ENCODE results near the gene JUND.

The JUND gene

DNA sequence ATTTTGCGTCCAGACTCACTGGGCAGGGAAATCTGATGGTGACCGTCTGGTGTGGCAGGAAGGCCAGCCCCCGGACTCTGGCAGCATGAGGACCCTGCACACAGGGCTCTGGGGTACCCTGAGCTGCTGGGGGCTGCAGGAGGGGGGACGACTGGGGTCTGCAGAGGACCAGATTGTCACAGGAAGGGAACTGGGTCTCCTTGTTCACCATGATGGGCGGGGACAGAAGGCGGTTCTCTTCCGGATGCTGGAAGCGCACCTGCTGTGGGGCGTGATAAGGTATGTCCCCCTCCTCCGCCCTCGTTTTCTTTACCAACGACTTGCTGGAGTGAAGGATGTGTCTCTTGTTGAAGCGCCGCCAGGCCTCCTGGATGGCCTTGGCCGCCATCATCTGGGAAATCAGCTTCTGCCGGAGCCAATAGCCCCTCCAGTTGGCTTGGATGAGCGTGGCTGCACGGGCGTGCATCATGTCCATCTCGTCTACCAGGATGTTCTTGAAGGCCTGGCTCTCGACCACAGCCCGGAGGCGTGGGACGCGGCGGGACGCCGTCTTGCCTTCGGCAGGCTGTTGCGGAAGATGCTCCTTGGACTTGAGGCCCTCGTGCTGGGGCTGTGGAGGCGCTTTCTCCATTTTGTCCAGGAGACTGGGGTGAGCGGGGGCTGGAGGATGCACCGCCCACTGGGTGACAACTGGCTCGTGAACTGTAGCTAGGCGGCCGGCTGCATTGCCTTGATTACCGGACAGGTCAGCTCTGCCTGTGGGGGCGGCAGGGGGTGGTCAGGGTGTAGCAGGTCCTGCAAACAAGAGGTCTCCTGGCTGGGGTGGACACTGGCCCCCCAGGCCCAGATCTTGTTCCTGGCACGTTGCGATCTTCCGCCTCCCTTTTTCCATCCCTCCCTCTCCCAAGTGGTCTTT, 14.4 kb downstream of the JUND start:
- DNase-seq: no peak

GRCh38 chr19:18265582-18265981, 15.8 kb downstream of the JUND start:
- no peak for DNase-seq

- DNase-seq: no peak
Measured at GRCh38 chr19:18264971-18265540, 16.4 kb downstream of the JUND start.

DNA sequence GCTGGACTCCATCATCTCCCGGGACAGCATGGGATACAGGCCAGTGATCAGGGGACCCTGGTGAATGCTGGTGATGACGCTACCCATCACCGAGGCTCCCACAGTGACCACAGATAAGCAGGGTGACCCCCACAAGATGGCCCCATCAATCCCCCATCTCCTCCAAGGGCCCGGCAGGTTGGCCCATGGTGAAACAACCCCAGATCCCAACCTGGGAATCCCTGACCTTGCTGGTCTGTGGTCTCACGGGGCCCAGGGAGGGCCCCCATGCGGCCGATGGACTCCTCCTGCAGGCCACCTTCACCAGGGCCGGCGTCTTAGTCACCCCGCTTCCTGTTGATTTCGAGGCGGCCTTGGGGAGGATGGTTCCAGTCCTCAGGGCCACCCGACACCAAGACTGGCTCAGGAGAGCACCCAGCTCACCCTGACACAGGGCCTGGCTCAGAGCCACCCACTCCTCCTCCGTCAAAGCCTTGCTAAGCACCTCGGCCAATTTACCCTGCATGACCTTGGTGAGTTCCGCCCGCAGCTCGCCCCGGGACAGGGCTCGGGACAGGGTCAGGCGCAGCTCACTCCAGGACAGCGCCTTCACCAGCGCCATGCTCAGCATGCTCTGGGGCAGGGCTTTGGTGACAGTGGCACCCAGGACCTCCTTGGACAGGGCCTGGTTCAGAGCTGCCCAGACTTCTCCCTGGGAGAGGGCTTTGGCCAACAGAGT, 17.1 kb downstream of the JUND start:
- no peak for DNase-seq

DNA sequence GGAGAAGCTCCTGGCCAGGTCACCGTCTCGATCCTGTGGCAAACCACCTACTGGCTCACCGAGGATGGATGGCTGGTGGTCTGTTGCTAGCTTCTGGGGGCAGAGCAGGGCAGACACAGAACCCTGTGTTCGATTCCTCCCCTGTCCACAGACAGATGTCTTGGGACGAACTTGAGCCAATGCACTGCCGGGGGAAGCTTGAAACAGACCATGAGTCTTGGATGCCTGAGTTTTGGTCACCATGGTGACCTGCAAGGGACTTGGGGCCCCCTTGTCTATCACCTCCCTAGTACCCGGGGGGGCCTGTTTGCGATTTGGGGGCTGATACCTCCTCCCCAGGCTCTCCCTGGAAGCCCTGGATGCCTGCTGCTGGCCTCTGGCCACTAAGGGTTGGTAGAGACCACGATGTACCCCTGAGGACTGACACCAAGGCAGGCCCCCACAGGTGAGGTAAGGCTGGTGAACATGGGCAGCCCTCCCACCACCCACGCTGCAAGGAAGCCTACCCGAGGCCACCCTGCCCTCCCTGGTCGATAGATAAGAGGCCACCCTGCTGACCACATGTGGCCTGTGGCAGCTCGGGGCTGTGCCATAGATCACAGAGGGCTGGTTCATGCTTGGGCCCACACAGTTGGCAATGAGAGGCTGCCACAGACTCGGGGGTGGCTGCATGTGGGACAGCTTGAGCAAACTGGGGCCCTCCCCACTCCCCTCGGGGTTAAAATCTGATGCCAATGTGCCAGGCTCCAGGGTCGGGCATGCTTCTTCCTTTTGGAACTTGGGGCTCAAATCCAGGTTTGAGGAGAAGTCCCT, 17.9 kb downstream of the JUND start:
- no peak for DNase-seq

DNA sequence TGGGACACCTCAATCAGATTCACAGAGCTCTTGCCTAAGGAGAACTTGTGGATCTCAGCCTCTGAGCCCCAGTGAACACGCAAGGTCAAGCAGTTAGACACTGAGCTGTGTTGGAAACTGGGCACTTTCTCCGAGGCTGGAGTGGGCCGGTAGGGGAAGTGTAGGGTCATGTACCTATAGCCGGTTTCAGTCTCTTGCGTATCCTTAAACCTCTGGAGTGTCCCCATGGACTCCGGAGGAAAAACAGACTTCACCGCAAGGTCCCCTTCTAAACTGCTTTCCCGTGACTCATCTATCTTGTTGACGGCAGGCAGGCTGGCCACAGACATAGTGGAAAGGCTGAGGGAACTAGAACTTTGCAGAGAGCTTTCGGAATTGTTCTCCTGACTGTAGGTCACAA, 18.5 kb downstream of the JUND start:
- DNase-seq: no peak

GRCh38 chr19:18262144-18262543, 19.3 kb downstream of the JUND start:
- DNase-seq: no peak

GRCh38 chr19:18261474-18261873, 19.9 kb downstream of the JUND start:
- no peak for DNase-seq

GRCh38 chr19:18259893-18260292, 21.5 kb downstream of the JUND start:
- no peak for DNase-seq

GRCh38 chr19:18257503-18258470, 23.6 kb downstream of the JUND start:
- no peak for DNase-seq

GRCh38 chr19:18254546-18255503, 26.6 kb downstream of the JUND start:
- DNase-seq: no peak

GRCh38 chr19:18253716-18254115, 27.7 kb downstream of the JUND start:
- no peak for DNase-seq

GRCh38 chr19:18253130-18253529, 28.3 kb downstream of the JUND start:
- no peak for DNase-seq

GRCh38 chr19:18252370-18252717, 29.1 kb downstream of the JUND start:
- no peak for DNase-seq

DNA sequence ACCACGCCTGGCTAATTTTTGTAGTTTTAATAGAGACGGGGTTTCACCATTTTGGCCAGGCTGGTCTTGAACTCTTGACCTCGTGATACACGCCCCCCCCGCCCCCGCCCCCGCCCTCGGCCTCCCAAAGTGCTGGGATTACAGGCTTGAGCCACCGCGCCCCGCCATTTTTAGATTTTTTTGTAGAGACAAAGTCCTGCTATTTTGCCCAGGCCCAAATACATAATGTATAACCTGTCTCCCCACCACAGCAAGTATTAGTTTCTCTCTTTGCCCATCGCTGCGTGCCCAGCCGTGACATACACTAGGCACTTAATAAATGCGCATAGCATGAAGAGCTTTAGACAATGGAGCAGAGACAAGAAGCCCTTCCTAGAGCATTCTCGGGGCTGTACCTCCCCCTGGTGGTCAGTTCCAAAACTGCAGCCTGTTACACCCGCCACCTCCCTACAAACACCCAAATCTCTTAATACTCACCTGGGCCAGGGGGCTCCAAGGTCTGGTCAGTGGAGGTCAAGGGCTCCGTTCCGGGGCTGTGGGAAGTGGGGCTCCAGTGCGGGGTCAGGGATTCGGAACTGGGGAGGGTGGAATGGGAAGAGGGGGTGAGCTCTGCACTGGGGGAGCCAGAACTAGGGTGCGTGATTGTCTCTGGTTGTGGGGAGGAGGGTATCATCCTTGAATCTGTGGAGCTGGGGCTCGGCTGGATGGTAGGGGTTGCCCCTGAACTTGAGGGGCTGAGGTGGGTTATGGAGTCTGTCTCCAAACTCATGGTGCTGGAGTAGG, 29.6 kb downstream of the JUND start:
- no peak for DNase-seq

DNA sequence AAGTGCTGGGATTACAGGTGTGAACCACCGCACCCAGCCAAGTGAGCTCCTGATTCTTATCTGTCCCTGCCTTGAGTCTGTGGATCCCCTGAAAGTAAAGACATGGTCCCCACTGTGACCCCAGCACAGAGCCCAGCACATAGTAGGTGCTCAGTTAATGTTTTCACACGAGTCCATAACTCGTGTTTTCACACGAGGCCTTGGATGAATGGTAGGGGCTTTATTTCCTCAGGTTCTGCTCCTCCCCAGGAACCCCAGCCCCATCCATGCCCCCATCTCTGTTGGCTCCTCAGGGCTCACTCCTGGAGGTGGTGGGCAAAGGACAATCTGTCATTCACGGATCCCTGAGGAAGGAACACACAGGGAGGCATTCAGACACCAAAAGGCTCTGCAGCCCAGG, 31.6 kb downstream of the JUND start:
- DNase-seq: no peak

DNA sequence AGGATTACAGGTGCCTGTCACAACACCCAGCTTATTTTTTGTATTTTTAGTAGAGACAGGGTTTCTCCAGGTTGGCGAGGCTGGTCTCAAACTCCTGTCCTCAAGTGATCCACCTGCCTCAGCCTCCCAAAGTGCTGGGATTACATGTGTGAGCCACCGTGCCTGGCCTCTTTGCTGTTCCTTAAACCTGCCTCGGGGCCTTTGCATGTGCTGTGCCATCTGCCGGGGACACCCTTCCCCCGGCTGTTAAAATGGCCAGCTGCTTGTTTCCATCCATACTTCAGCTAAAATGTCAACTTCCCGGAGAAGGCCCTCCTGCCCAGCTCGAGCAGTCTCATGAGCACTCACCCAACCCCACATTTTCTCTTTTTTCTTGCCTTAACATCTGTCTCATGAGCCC, 36.1 kb downstream of the JUND start:
- DNase-seq: no peak

- DNase-seq: no peak
Measured at GRCh38 chr19:18239303-18239702, 42.1 kb downstream of the JUND start.

- no peak for DNase-seq
Measured at GRCh38 chr19:18234194-18234593, 47.2 kb downstream of the JUND start.

All from amniotic stem cell (primary cell).